SH-SY5Y (cell line): ENCODE measurements around the gene WFIKKN1.

Source experiments
- GATA2 ChIP-seq: IDR thresholded peaks from 2 replicates; pipeline ENCODE4 v1.6.1; 2011; ENCODE audit warnings: mild to moderate bottlenecking, low read depth, low read length
- GATA3 ChIP-seq: IDR thresholded peaks from 2 replicates; pipeline ENCODE4 v1.6.1; 2011; ENCODE audit warnings: low read depth, mild to moderate bottlenecking, low read length, moderate library complexity

DNA sequence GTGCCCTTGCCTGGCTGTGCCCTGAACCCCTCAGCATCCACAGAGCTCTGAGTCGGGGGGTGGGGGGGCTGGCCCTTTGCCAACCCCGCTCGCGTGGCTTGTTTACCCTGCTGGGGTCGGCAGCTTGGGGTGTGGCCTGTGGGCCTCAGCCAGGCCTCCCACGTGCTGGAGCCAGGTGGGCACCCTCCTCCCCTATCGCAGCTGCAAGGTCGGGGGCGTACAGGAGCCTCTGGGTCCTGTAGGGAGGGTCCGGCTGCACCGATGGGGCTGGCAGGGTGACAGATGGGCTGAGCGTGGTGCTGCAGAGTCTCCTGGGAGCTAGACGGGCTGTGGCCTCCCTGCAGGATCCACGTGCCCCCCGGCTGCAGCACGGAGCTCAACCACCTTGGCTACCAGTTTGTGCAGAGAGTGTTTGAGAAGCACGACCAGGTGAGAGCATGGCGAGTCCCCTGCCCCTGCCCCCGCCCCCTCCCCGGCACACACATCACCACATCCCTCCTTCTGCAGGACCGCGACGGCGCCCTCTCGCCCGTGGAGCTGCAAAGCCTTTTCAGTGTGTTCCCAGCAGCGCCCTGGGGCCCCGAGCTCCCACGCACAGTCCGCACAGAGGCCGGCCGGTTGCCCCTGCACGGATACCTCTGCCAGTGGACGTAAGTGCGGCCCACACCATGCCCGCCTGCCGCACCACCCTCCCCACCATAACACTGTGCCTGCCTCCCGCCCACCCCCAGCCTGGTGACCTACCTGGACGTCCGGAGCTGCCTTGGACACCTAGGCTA is 40.8 kb downstream of the WFIKKN1 start:
- TF ChIP-seq GATA3 (no peak), GATA2 (no peak)
